GM19238 (cell line): ENCODE data around the gene ROGDI.

Source experiments
- DNase-seq: peaks from one replicate; pipeline ENCODE4 v3.0.0; 2011; ENCODE audit warnings: low spot score; ENCODE audit not compliant: insufficient read length

The ROGDI gene, protein sequence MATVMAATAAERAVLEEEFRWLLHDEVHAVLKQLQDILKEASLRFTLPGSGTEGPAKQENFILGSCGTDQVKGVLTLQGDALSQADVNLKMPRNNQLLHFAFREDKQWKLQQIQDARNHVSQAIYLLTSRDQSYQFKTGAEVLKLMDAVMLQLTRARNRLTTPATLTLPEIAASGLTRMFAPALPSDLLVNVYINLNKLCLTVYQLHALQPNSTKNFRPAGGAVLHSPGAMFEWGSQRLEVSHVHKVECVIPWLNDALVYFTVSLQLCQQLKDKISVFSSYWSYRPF

DNA sequence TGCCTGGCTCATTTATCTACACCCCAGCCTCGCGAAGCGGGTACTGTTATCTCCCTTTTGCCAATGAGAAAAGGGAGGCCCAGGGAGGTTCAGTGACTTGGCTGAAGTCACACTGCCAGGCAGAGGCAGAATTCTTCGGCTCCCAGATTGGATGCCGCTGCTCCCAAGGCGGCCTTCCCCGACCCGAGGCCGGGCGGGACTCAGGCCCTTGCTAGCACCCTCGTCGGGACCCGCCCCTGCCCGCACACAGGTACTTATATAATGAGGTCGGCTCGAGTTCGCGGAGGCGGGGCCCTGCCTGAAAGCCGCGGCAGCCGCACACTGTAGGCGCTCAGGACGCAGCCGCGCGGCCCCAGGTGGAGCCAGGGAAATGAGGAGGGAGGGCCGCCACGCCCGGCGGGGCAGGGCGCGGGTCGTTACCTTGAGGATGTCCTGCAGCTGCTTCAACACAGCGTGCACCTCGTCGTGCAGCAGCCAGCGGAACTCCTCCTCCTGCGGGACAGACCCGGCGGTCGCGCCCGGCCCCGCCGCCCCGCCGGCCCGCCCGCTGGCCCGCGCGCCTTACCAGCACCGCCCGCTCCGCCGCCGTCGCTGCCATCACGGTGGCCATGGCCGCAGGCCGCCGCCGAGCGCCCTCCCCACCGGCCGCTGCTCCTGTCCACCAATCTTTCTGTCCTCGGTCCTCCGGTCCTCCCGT, at the start of gene ROGDI:
Gene ROGDI, minus strand, starts transcription at position 672 of the 697 bp plus-strand sequence. Its CDS starts 62 bp downstream, at position 610.
- DNase-seq, result peak; percentile 71

DNA sequence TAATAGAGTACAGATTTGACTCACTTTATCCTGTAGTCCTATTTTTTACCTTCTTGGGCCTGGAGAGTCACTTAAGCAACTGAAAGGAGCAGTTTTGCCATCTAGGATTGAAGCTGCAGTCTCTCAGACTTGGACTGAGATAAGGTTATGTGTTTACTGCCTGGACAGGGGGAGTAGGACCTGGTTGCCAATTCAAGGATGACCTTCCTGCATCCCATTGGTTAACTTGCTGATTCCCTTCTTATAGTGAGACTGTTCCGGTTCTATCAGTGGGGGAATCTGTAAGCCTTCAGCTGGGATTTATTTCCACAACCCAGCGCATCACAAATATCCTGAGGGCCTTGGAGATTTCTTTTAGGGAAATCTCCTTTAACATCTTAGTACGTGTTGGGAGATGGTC, 47.8 kb upstream of the ROGDI start:
- no peak for DNase-seq

GRCh38 chr16:4847774-4848587, 45.5 kb upstream of the ROGDI start:
- peak; percentile 37 for DNase-seq

DNA sequence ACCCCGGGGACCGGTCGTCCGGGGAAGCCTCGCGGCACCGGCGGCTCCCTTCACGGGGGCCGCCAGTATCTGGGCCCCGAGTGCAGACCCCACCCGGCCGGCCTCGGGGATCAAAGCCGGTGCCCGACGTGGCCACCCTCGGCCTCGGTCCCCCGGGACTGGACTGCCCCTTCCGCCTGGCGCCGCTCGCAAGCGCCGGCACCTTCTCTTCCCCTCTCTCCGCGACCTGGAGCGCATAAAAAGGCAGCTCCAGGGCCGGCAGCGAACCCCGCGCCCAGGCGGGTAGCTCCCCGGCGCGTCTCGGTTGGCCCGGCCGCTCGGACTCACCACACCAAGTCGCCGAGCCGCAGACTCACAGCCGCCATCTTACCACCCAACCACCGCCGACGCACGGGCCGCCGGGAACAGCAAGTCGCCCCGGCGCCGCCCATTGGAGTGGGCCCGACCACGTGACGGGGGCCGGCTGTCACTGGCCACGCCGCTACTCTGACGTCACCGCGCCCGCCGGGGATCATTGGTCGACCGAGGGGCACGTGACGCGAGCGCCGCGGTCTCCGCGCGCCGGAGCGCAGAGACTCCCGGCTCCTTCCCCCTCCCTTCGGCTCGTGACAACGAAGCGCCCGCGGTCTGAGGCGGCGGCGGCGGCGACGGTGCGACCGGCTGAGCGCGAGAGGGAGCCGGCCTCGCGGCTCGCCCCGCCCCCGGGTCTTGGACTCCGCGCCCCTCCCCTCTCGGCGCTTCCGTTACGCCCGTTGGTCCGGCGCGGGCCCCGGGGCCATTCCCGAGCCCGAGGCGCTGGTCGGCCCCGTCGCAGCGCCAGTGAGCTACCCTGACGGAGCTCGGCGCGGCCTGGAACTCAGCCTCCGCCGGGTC, 44.7 kb upstream of the ROGDI start, which contains the start of the genes GLYR1 and UBN1:
Gene GLYR1, minus strand, starts transcription at position 388 of the 873 bp plus-strand sequence. Its CDS starts 23 bp downstream, at position 365.
Gene UBN1, plus strand, starts transcription at position 581 of the 873 bp plus-strand sequence. CDS start 5,437 bp downstream, outside the sequence.
- DNase-seq, result peak; percentile 97

- DNase-seq, result peak; percentile 26
Measured at GRCh38 chr16:4846503-4846900, 44.1 kb upstream of the ROGDI start.

DNA sequence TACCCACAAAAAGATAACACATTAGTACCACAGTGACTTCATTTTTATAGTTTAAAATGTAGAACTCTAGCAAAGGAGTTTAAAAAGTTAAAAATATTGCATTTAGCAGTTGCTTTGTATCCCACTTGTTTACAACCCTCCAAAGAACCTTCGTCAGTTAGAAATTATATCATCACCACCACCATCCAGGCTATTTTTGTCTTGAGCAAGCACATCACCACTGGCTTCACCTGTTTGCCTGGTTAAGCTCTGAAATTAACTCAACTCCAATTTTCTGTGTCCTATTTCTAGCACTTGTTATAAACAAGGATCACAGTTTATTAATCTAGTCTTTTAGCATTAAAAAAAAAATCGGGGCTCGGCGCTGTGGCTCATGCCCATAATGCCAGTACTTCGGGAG, 38.6 kb upstream of the ROGDI start:
- DNase-seq, result no peak

DNA sequence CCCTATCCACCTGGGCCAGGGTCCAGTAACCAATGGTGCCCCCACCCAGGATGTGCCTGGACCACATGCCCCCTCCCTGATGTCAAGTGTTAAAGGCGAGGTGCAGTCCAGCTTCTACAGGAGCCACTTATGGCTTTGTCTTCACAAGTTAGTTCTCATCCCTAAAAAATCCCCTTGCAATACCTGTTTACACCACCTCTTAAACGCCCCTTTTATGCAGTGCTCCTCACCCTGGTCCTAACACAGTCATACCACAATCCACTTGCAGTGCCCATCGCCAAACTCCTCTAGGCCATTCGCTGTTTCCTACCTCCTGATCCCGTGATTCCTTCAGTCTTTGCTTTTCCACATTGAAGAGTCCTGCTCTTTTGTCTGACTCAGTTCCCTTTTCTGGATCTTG, 37.5 kb upstream of the ROGDI start:
- no peak for DNase-seq

DNA sequence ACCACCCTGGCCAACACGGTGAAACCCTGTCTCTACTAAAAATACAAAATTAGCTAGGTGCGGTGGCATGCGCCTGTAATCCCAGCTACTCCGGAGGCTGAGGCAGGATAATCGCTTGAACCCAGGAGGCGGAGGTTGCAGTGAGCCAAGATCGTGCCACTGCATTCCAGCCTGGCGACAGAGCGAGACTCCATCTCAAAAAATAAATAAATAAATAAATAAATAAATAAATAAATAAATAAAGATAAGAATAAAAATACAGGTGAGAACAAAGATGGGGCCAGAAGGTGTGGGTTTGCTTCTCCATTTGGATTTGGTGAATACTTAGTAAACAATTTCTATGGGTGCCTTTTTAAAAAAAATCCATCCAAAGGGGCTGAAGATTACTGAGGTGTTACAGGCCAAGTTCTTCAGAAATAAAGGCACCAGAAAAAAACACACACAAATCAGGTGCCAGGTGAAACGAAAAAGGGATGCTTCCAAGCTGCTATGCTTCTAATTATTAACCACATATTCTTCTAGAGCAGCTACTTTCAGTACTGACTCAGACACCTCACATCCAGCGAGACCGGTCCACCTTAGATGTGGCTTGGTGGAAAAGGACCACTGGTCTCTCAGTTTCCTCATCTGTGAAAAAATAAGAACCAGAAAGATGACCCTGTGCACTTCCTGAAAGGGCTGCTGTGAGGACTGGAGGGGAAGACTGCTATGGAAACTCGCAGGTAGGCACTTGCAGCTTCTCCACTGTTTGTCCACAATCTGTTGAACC, 35.5 kb upstream of the ROGDI start:
- no peak for DNase-seq

GRCh38 chr16:4836727-4837126, 34.3 kb upstream of the ROGDI start:
- DNase-seq, result no peak

GRCh38 chr16:4833584-4833983, 31.2 kb upstream of the ROGDI start:
- DNase-seq, result no peak

GRCh38 chr16:4832698-4833343, 30.4 kb upstream of the ROGDI start:
- DNase-seq, result no peak

DNA sequence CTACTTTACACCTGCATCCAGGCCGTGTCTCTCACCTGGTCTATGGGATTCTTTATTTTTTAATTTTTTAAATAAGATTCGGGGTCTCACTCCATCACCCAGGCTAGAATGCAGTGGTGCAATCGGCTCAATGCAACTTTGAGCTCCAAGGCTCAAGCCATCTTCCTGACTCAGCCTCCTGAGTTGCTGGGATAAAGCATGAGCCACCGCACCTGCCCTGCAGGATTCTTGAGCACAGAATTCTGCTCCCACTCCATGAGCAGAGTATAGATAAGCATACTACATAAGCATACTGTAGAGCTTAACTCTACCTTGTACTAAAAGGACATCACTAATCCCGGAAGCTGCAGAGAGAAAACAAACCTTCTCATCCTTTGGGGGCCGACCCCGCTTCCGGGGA, 29.2 kb upstream of the ROGDI start:
- DNase-seq, result no peak

DNA sequence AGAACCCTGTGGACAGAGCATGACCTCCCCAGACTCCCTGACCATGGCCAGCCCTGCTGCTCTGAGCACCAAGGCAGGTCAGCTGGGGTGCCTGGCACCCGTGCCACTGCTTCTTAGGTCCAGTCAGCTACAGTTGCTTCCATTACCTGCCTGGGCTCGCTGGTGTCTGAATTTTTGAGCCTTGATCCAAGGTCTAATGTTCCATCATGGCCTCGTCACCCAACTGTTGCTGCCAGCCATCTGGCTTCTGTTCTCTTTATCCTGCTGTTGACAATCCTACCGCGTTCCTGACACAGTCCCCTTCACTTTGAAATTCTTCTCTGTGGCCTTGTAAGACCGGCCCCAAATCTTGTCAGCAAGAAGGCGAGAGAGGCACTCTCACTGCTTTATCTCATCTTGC, 28.0 kb upstream of the ROGDI start:
- no peak for DNase-seq

- no peak for DNase-seq
Measured at GRCh38 chr16:4828567-4829321, 26.3 kb upstream of the ROGDI start.

DNA sequence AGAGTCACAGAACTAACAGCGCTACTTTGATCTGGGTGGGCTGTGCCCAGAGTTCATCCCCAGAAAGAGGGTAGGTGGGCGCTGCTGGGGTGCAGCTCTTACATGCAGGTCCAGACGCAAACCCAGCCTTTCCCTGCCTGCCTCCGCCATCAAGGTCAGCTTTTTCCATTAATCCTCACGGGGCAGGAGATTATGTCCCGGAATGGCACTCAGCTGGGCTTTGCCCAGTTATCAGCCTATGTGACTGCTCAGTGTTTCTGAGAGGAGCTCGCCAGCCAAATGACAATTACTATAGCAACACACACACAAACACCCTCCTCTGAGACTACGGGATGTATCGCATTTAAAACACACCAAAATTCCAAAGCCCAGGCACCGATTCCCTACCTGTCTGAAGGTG, 24.5 kb upstream of the ROGDI start:
- no peak for DNase-seq

DNA sequence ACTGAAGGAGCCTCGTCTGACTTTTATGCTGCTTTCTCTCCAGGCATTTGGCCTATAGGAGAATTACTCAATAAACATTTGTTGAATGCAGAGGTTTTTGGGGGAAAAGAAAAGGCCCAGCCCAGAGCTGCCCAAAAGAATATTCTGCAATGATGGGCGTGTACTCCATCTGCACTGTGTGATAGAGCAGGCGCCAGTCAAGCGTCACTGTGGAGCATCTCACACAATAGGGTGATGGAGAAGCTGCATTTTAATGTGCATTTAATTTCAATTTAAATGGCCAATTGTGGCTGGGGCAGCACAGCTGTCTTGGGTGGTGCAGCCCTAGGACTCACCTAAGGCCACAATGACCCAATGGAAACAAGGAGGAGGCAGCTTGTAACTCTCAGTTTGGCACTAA, 24.1 kb upstream of the ROGDI start:
- DNase-seq, result no peak

GRCh38 chr16:4825196-4825595, 22.8 kb upstream of the ROGDI start:
- DNase-seq, result no peak

GRCh38 chr16:4820652-4821051, 18.2 kb upstream of the ROGDI start:
- DNase-seq, result no peak
